GM12891 (cell line): ENCODE data around the gene DIS3L2.

Source experiments
- POLR2A ChIP-seq: IDR thresholded peaks from 2 replicates; pipeline ENCODE4 v1.6.1; 2011; ENCODE audit warnings: low read depth, low read length, control low read depth
- POLR2AphosphoS5 ChIP-seq: IDR thresholded peaks from 2 replicates; pipeline ENCODE4 v1.6.1; 2011; ENCODE audit warnings: low read depth, low read length, control low read depth
- SPI1 ChIP-seq: IDR thresholded peaks from 2 replicates; pipeline ENCODE4 v1.6.1; 2011; ENCODE audit warnings: low read depth, low read length, control low read depth
- TAF1 ChIP-seq: IDR thresholded peaks from 2 replicates; pipeline ENCODE4 v1.6.1; 2011; ENCODE audit warnings: low read depth, low read length, control low read depth

GRCh38 chr2:232024457-232024856, 62.9 kb downstream of the DIS3L2 start:
- no peak for TF ChIP-seq TAF1
- TF ChIP-seq POLR2AphosphoS5, result no peak
- TF ChIP-seq POLR2A, result no peak
- TF ChIP-seq SPI1, result no peak
